ENCODE measurements around the gene SLC4A1AP. TPM values are rescaled to one million over a fixed set of nuclear protein-coding genes. Genes with fewer than 3 reads are reported as not detected.

The SLC4A1AP gene
- total and polyA plus RNA-seq, 2 of the 13 experiments (the other 11 are each of a cell fraction or from before 2014, with no cell fraction given): 15.3 to 44.6 TPM

DNA sequence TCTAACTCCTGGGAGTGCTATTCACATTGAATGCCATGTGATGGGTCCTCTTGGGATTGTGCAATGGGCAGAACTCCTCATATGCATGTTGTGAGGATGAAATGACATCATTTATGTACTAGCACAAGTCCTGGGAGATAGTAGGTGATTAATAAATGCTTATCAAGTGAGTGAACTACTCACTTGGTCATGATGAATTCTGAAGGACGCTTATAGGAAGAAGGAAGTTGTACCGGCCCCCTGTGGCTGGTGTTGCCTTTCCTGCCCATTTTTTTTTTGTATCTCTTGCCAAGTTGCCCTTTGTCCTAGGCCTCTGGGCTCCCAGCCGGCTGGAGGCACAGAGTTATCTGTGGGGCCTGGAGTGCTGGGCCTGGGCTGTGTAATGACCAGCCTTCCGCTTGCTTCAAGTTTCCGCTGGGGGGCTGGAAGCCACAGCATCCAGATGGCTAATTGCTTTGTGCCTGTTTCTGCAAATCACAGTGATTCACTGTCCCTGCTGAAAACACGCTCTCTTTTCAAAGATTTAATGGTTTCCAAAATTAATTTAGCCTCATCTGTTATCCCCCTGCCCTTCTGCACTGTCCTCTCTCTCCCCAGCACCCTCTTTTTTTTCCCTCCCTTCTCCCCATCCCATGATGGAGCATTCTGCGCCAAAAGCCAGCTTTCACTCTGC lies 74.1 kb downstream of the SLC4A1AP start (continued):
- TF ChIP-seq, protein P1, sequence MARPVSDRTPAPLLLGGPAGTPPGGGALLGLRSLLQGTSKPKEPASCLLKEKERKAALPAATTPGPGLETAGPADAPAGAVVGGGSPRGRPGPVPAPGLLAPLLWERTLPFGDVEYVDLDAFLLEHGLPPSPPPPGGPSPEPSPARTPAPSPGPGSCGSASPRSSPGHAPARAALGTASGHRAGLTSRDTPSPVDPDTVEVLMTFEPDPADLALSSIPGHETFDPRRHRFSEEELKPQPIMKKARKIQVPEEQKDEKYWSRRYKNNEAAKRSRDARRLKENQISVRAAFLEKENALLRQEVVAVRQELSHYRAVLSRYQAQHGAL (CRISPR knock-in tag; IDR thresholded peaks at IDR 0.05; ENCODE audit: not compliant biosample characterization): no peak
- TF ChIP-seq, protein P2, sequence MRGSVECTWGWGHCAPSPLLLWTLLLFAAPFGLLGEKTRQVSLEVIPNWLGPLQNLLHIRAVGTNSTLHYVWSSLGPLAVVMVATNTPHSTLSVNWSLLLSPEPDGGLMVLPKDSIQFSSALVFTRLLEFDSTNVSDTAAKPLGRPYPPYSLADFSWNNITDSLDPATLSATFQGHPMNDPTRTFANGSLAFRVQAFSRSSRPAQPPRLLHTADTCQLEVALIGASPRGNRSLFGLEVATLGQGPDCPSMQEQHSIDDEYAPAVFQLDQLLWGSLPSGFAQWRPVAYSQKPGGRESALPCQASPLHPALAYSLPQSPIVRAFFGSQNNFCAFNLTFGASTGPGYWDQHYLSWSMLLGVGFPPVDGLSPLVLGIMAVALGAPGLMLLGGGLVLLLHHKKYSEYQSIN (CRISPR knock-in tag; IDR thresholded peaks at IDR 0.05; ENCODE audit: borderline replicate concordance): no peak
- 0 out of 2 replicates have a peak, but pooled peaks have one; percentile 48 for TF ChIP-seq EED (CRISPR knock-in tag; IDR thresholded peaks at IDR 0.05)
- no peak for TF ChIP-seq AKAP8 (CRISPR knock-in tag; IDR thresholded peaks at IDR 0.05)
- no peak for TF ChIP-seq SNAI1 (CRISPR knock-in tag; IDR thresholded peaks at IDR 0.05; ENCODE audit: borderline replicate concordance)
- TF ChIP-seq TGIF2 (CRISPR knock-in tag; IDR thresholded peaks at IDR 0.05): no peak
- no peak for TF ChIP-seq TMF1 (CRISPR knock-in tag; IDR thresholded peaks at IDR 0.05; ENCODE audit: low read depth)
- TF ChIP-seq ARNT (IDR thresholded peaks at IDR 0.05): no peak
- peak; percentile 57; the same call in 1 of the 2 replicates for TF ChIP-seq ZFP37 (CRISPR knock-in tag; IDR thresholded peaks at IDR 0.05; ENCODE audit: borderline replicate concordance)
- no peak for TF ChIP-seq ZNF44 (CRISPR knock-in tag; IDR thresholded peaks at IDR 0.05)
- TF ChIP-seq AGO1 (IDR thresholded peaks at IDR 0.05; ENCODE audit: low read depth, low read length, poor library complexity, severe bottlenecking): no peak
- no peak for TF ChIP-seq ZNF282 (IDR thresholded peaks at IDR 0.05; ENCODE audit: partially characterized antibody)
- TF ChIP-seq SIN3A (IDR thresholded peaks at IDR 0.05; ENCODE audit: borderline replicate concordance, low read depth, low read length): no peak
- TF ChIP-seq EHMT2 (IDR thresholded peaks at IDR 0.05; ENCODE audit: borderline replicate concordance, low read depth, low read length): no peak
- no peak; the same call in 1 of the 2 replicates for TF ChIP-seq MEIS2 (CRISPR knock-in tag; IDR thresholded peaks at IDR 0.05)
- TF ChIP-seq ZNF335 (CRISPR knock-in tag; IDR thresholded peaks at IDR 0.05): no peak
- peak; percentile 24 for TF ChIP-seq ZNF781 (CRISPR knock-in tag; IDR thresholded peaks at IDR 0.05; ENCODE audit: borderline replicate concordance, not compliant biosample characterization)
- TF ChIP-seq, protein P3, sequence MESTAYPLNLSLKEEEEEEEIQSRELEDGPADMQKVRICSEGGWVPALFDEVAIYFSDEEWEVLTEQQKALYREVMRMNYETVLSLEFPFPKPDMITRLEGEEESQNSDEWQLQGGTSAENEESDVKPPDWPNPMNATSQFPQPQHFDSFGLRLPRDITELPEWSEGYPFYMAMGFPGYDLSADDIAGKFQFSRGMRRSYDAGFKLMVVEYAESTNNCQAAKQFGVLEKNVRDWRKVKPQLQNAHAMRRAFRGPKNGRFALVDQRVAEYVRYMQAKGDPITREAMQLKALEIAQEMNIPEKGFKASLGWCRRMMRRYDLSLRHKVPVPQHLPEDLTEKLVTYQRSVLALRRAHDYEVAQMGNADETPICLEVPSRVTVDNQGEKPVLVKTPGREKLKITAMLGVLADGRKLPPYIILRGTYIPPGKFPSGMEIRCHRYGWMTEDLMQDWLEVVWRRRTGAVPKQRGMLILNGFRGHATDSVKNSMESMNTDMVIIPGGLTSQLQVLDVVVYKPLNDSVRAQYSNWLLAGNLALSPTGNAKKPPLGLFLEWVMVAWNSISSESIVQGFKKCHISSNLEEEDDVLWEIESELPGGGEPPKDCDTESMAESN (CRISPR knock-in tag; conservative IDR thresholded peaks at IDR 0.05): no peak; the same call in 1 of the 2 replicates
- TF ChIP-seq ZNF7 (CRISPR knock-in tag; IDR thresholded peaks at IDR 0.05): no peak
- TF ChIP-seq ZNF232 (CRISPR knock-in tag; IDR thresholded peaks at IDR 0.05; ENCODE audit: borderline replicate concordance): peak; percentile 19; the same call in 1 of the 2 replicates
- TF ChIP-seq, protein P4, sequence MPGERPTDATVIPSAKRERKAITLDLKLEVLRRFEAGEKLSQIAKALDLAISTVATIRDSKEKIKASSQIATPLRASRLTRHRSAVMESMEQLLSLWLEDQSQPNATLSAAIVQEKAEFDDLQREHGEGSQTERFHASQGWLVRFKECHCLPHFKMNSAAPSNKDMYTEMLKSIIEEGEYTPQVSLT (CRISPR knock-in tag; IDR thresholded peaks at IDR 0.05; ENCODE audit: borderline replicate concordance, low read depth): no peak
- no peak for TF ChIP-seq RFX1 (IDR thresholded peaks at IDR 0.05)
- TF ChIP-seq, protein P5, sequence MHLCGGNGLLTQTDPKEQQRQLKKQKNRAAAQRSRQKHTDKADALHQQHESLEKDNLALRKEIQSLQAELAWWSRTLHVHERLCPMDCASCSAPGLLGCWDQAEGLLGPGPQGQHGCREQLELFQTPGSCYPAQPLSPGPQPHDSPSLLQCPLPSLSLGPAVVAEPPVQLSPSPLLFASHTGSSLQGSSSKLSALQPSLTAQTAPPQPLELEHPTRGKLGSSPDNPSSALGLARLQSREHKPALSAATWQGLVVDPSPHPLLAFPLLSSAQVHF (CRISPR knock-in tag; IDR thresholded peaks at IDR 0.05): no peak
- no peak; the same call in 1 of the 2 replicates for TF ChIP-seq ZNF780A (CRISPR knock-in tag; IDR thresholded peaks at IDR 0.05)
- TF ChIP-seq ZNF619 (CRISPR knock-in tag; IDR thresholded peaks at IDR 0.05): 0 out of 2 replicates have a peak, but pooled peaks have one; percentile 14
- peak; percentile 96 for TF ChIP-seq PHF21A (CRISPR knock-in tag; IDR thresholded peaks at IDR 0.05)
- TF ChIP-seq JDP2 (CRISPR knock-in tag; IDR thresholded peaks at IDR 0.05; ENCODE audit: borderline replicate concordance): no peak

Data from HepG2 (cell line).